H9 (cell line): ENCODE results near the gene MED13L. TPM values are rescaled to one million over a fixed set of nuclear protein-coding genes. Genes with fewer than 3 reads are reported as not detected.

Source experiments
- DNase-seq: peaks from one replicate; pipeline ENCODE4 v3.0.0-alpha.2; 2017
- H2AFZ ChIP-seq: one replicate; pipeline ENCODE4 v1.6.1; 2013; ENCODE audit warnings: mild to moderate bottlenecking, low read length, control low read depth, moderate library complexity
- H2AK5ac ChIP-seq: 2 replicates; pipeline ENCODE4 v1.6.1; 2013; ENCODE audit warnings: low read length, control low read depth, mixed read lengths; ENCODE audit not compliant: insufficient read length
- H2BK120ac ChIP-seq: one replicate; pipeline ENCODE4 v1.6.1; 2013; ENCODE audit warnings: low read depth, mild to moderate bottlenecking, low read length, control low read depth, inconsistent platforms; ENCODE audit not compliant: poor library complexity, severe bottlenecking
- H2BK12ac ChIP-seq: 2 replicates; pipeline ENCODE4 v1.6.1; 2013; ENCODE audit warnings: low read length, control low read depth, mixed read lengths, low read depth; ENCODE audit not compliant: insufficient read length
- H2BK15ac ChIP-seq: 2 replicates; pipeline ENCODE4 v1.6.1; 2013; ENCODE audit warnings: low read depth, low read length, control low read depth
- H2BK20ac ChIP-seq: one replicate; pipeline ENCODE4 v1.6.1; 2013; ENCODE audit warnings: low read depth, mild to moderate bottlenecking, low read length, control low read depth, inconsistent platforms; ENCODE audit not compliant: poor library complexity, severe bottlenecking
- H2BK5ac ChIP-seq: 2 replicates; pipeline ENCODE4 v1.6.1; 2013; ENCODE audit warnings: low read length, control low read depth, mixed read lengths; ENCODE audit not compliant: insufficient read length
- H3K14ac ChIP-seq: 2 replicates; pipeline ENCODE4 v1.6.1; 2013; ENCODE audit warnings: low read length, control low read depth; ENCODE audit not compliant: insufficient read depth
- H3K18ac ChIP-seq: 2 replicates; pipeline ENCODE4 v1.6.1; 2013; ENCODE audit warnings: low read depth, mild to moderate bottlenecking, mixed read lengths, low read length, control low read depth; ENCODE audit not compliant: insufficient read length
- H3K23ac ChIP-seq: 2 replicates; pipeline ENCODE4 v1.6.1; 2013; ENCODE audit warnings: low read length, control low read depth, mixed read lengths, low read depth; ENCODE audit not compliant: insufficient read length
- H3K23me2 ChIP-seq: 2 replicates; pipeline ENCODE4 v1.6.1; 2013; ENCODE audit warnings: low read depth, mild to moderate bottlenecking, mixed read lengths, low read length, control low read depth; ENCODE audit not compliant: insufficient read length, poor library complexity, severe bottlenecking
- H3K27ac ChIP-seq: 2 replicates; pipeline ENCODE4 v1.5.1; 2013; ENCODE audit warnings: low read length, control low read depth, mixed read lengths, low read depth; ENCODE audit not compliant: insufficient read length
- H3K27me3 ChIP-seq: 2 replicates; pipeline ENCODE4 v1.6.1; 2013; ENCODE audit warnings: low read length, control low read depth, inconsistent platforms; ENCODE audit not compliant: insufficient read depth
- H3K4ac ChIP-seq: 2 replicates; pipeline ENCODE4 v1.6.1; 2013; ENCODE audit warnings: low read depth, mild to moderate bottlenecking, control low read depth, inconsistent platforms, low read length, moderate library complexity
- H3K4me1 ChIP-seq: 2 replicates; pipeline ENCODE4 v1.6.1; 2013; ENCODE audit warnings: low read length, control low read depth, inconsistent platforms; ENCODE audit not compliant: insufficient read depth
- H3K4me2 ChIP-seq: 2 replicates; pipeline ENCODE4 v1.6.1; 2013; ENCODE audit warnings: low read length, control low read depth, mixed read lengths; ENCODE audit not compliant: insufficient read length, insufficient read depth
- H3K56ac ChIP-seq: 2 replicates; pipeline ENCODE4 v1.6.1; 2013; ENCODE audit warnings: low read depth, mild to moderate bottlenecking, mixed read lengths, low read length, control low read depth; ENCODE audit not compliant: insufficient read length
- H3K79me1 ChIP-seq: 2 replicates; pipeline ENCODE4 v1.6.1; 2013; ENCODE audit warnings: low read depth, mild to moderate bottlenecking, moderate library complexity, low read length, control low read depth, inconsistent platforms; ENCODE audit not compliant: insufficient read depth, poor library complexity, severe bottlenecking
- H3K79me2 ChIP-seq: 2 replicates; pipeline ENCODE4 v1.6.1; 2013; ENCODE audit warnings: low read length, control low read depth, inconsistent platforms; ENCODE audit not compliant: insufficient read depth
- H3K9ac ChIP-seq: 2 replicates; pipeline ENCODE4 v1.6.1; 2013; ENCODE audit warnings: low read length, control low read depth, mixed read lengths; ENCODE audit not compliant: insufficient read length; ENCODE audit errors: extremely low read depth
- H3K9me3 ChIP-seq: one replicate; pipeline ENCODE4 v1.6.1; 2013; ENCODE audit warnings: low read depth, low read length, inconsistent platforms; ENCODE audit not compliant: control insufficient read depth
- H3T11ph ChIP-seq: one replicate; pipeline ENCODE4 v1.6.1; 2013; ENCODE audit warnings: mild to moderate bottlenecking, low read length, control low read depth, inconsistent platforms
- H4K20me1 ChIP-seq: one replicate; pipeline ENCODE4 v1.6.1; 2013; ENCODE audit not compliant: control insufficient read depth, insufficient read length, insufficient read depth
- H4K5ac ChIP-seq: 2 replicates; pipeline ENCODE4 v1.6.1; 2013; ENCODE audit warnings: low read depth, mild to moderate bottlenecking, mixed read lengths, low read length, control low read depth; ENCODE audit not compliant: insufficient read length
- H4K8ac ChIP-seq: replicated peaks from 2 replicates; pipeline ENCODE4 v1.6.1; 2013; ENCODE audit warnings: low read length, control low read depth, mixed read lengths, low read depth; ENCODE audit not compliant: insufficient read length
- H4K91ac ChIP-seq: 2 replicates; pipeline ENCODE4 v1.6.1; 2013; ENCODE audit warnings: low read depth, mild to moderate bottlenecking, moderate library complexity, mixed read lengths, low read length, control low read depth; ENCODE audit not compliant: insufficient read length
- H3K27ac Mint-ChIP-seq, 3 experiments: 2 replicates in 2 of 3; 3 replicates in 1 of 3; pipeline ENCODE4 v1.8.0; 2020 to 2021; ENCODE audit warnings: mixed read lengths in 3 of 3, mild to moderate bottlenecking in 1 of 3, moderate library complexity in 1 of 3
- H3K27me3 Mint-ChIP-seq: 2 replicates; pipeline ENCODE4 v1.8.0; 2021; ENCODE audit warnings: low read depth, mild to moderate bottlenecking, moderate library complexity, mixed read lengths
- H3K36me3 Mint-ChIP-seq, 3 experiments: 2 replicates in 2 of 3; 3 replicates in 1 of 3; pipeline ENCODE4 v1.8.0; 2020 to 2021; ENCODE audit warnings: low read depth in 3 of 3, mixed read lengths in 3 of 3; ENCODE audit not compliant: insufficient read depth in 1 of 3
- H3K4me1 Mint-ChIP-seq, 2 experiments: 2 replicates each; pipeline ENCODE4 v1.8.0; 2020; ENCODE audit warnings: mixed read lengths in 2 of 2
- H3K4me3 Mint-ChIP-seq, 2 experiments: 2 replicates in 1 of 2; 3 replicates in 1 of 2; pipeline ENCODE4 v1.8.0; 2020 to 2021; ENCODE audit warnings: mild to moderate bottlenecking in 2 of 2, mixed read lengths in 2 of 2, moderate library complexity in 1 of 2
- H3K9me3 Mint-ChIP-seq, 2 experiments: 2 replicates in 1 of 2; 3 replicates in 1 of 2; pipeline ENCODE4 v1.8.0; 2020; ENCODE audit warnings: mild to moderate bottlenecking in 2 of 2, mixed read lengths in 2 of 2, moderate library complexity in 1 of 2
- CTCF ChIP-seq: fragments of 200-600 bp; sonication (generic); conservative IDR thresholded peaks from 3 replicates; pipeline ENCODE4 v1.8.0; 2021; ENCODE audit warnings: antibody characterized with exemption, mild to moderate bottlenecking
- WGBS: extraction: QIAGEN DNeasy Blood & Tissue Kit; methylation state at CpG from one replicate; pipeline ENCODE4 v1.1.7; 2013; ENCODE audit warnings: missing lambda C conversion rate, low lambda C conversion rate, mixed read lengths; ENCODE audit not compliant: insufficient read length; ENCODE audit errors: extremely low coverage; 5-methylcytosine and 5-hydroxymethylcytosine counted together
- total RNA-seq: library from RNA; stranded (reverse); gene quantifications from 2 replicates; pipeline ENCODE4 v1.2.1, GENCODE V29; 2021

Gene MED13L
- total RNA-seq, 1 experiment from 2014 or later: 52.4 TPM

DNA sequence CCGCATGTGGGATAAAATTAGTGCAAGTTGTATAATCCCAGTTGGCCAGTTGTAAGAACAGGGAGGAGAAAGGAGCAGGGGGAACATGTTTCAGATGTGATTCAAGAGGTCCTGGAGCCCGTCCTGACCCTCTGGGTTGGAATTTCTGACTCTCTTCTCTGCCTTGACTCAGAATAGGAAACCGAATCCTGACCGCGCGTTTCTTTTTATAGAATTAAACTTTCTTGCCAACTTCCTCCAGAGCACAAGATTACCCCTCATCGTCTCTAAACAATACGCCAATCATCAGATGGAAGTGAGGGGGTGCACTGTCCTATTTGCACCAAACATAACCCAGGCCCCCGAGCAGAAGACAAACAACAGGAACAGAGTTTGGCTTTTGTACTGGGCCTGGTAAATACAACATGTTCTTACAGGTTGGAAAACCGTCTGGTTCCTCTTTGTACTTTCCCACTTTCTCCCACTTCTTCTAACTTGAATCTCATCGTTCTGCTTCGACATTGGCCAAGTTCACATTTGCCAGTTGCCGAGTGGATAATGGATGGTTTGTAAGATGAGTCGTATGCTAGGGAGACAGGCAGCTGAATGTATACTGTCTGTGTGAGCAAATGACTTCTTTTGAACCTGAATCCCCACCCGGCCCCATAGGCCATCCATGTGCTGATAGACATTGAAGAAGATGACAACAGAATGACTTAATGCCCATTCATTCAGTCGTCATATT, 42.6 kb upstream of the MED13L start:
- no peaks in the 10 kb centered on the region for H3K36me3 Mint-ChIP-seq
- no peaks in the 10 kb centered on the region for H3K9me3 ChIP-seq
- H3K4me2 ChIP-seq: no peak overlapping the region
- peaks cover 0 to 4% of the 10 kb centered on the region in 2 experiments; a peak in 1 of 5 replicates for H3K9me3 Mint-ChIP-seq
- no peak overlapping the region for H3K14ac ChIP-seq
- H4K5ac ChIP-seq: no peak overlapping the region
- H4K91ac ChIP-seq: no peak overlapping the region
- no peak overlapping the region for H2BK120ac ChIP-seq
- H3K4me1 Mint-ChIP-seq: 0 out of 4 replicates have a peak, but pooled peaks cover 0 to 5% of the 10 kb centered on the region in 2 experiments
- no peak overlapping the region for H3T11ph ChIP-seq
- H3K23me2 ChIP-seq: no peaks in the 10 kb centered on the region
- no peak overlapping the region for H4K8ac ChIP-seq
- no peak overlapping the region for H2AFZ ChIP-seq
- no peak overlapping the region for H3K27ac Mint-ChIP-seq
- no peak overlapping the region for H2BK15ac ChIP-seq
- no peak for TF ChIP-seq CTCF
- no peaks in the 10 kb centered on the region for H4K20me1 ChIP-seq
- H3K4me1 ChIP-seq: no peaks in the 10 kb centered on the region
- H2BK20ac ChIP-seq: no peak overlapping the region
- no peaks in the 10 kb centered on the region for H3K27me3 ChIP-seq
- no peaks in the 10 kb centered on the region for H3K79me2 ChIP-seq
- H2BK12ac ChIP-seq: no peak overlapping the region
- no peak overlapping the region for H3K4me3 Mint-ChIP-seq
- no peak for DNase-seq
- no peak overlapping the region for H2BK5ac ChIP-seq
- WGBS: 100% methylated on average over 2 of the region's 16 CpGs
- no peak overlapping the region for H3K27ac ChIP-seq
- no peak overlapping the region for H3K23ac ChIP-seq
- no peak overlapping the region for H3K9ac ChIP-seq
- no peak overlapping the region for H2AK5ac ChIP-seq
- H3K4ac ChIP-seq: no peak overlapping the region
- H3K79me1 ChIP-seq: no peaks in the 10 kb centered on the region
- peaks cover 8% of the 10 kb centered on the region for H3K27me3 Mint-ChIP-seq
- no peak overlapping the region for H3K18ac ChIP-seq
- no peak overlapping the region for H3K56ac ChIP-seq
